ENCODE data around the gene TUFM. TPM values are rescaled to one million over a fixed set of nuclear protein-coding genes. Genes with fewer than 3 reads are reported as not detected.

Gene TUFM
- total RNA-seq, 4 donors from 2014 or later, result 83.0 to 121 (median 107) TPM

DNA sequence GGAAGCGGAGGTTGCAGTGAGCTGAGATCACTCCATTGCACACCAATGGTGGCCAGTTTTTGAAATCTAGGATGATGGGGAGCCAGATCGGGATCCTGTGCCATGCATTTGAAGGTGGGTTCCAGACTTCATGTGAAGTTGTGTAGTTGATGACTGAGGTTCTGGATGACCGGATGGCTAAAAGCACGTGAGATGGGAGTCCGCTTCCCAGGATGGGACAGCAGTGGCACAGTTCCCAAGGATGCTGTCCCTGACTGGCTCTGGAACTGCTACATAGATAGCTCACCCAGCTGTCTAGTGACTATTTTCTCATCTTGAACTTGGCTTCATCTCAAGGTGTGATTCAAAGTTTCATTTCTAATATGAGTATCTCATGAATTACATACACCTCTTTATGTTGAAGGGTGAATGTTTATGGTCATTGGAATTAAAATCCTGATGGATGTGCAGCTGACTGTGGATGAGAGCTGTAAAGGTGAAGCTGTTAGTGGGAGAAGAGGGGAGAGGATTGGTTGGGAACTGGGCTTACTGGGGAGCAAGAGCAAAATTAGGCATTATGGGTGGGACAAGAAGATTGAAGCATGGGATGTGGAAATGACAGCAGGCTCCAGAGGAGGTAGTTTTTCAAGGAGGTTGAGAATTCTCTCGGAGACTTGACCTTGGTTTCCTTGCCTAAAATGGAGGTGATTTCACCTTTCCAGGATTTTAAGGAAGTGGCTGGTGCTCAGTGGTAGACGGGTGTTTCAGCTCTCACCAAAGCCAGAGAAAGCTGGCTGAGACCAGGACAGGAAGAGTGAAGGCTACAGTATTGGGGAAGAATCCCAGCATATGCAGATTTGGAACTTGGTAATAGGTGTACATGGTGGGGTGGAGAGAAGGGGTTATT lies 8.2 kb downstream of the TUFM start:
- peaks cover 3% of the 10 kb centered on the region for H3K4me1 ChIP-seq
- H3K27ac ChIP-seq, result no peak overlapping the region
- H3K9me3 ChIP-seq, result no peaks in the 10 kb centered on the region
- DNase-seq (ENCODE audit: low spot score in 2 of 2), result no peak
- H3K27me3 ChIP-seq, result no peaks in the 10 kb centered on the region
- TF ChIP-seq CTCF (IDR thresholded peaks at IDR 0.05) (no peak), POLR2AphosphoS5 (IDR thresholded peaks at IDR 0.05) (no peak), POLR2A (IDR thresholded peaks at IDR 0.05) (no peak), EP300 (IDR thresholded peaks at IDR 0.05) (no peak)
- H3K4me3 ChIP-seq, result no peak overlapping the region
- 95% methylated on average over 7 of the region's 7 CpGs for WGBS
- H3K36me3 ChIP-seq, result peaks cover 71% of the 10 kb centered on the region

DNA sequence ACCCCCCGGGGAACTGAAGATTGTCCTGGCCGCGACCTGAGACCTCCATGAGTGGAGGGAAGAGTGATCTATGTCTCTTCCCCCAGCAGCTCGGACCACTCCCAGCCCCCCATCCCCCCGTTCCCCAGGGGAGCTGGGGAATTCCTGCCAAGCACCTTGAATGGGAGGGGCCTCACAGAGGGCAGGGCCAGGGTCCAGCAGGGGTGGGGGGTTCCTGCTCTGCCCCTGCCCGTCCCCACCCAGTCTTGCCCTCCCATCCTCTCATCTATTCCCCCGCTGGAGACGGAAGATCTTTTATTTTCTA lies 9.4 kb downstream of the TUFM start:
- DNase-seq (ENCODE audit: low spot score in 2 of 2), result no peak
- H3K9me3 ChIP-seq, result no peaks in the 10 kb centered on the region
- H3K4me3 ChIP-seq, result no peak overlapping the region
- H3K4me1 ChIP-seq, result peaks cover 3% of the 10 kb centered on the region
- H3K36me3 ChIP-seq, result peaks cover 71% of the 10 kb centered on the region
- H3K27ac ChIP-seq, result no peak overlapping the region
- TF ChIP-seq POLR2A (IDR thresholded peaks at IDR 0.05) (no peak), CTCF (IDR thresholded peaks at IDR 0.05) (no peak), EP300 (IDR thresholded peaks at IDR 0.05) (no peak), POLR2AphosphoS5 (IDR thresholded peaks at IDR 0.05) (no peak)
- no peaks in the 10 kb centered on the region for H3K27me3 ChIP-seq
- 83% methylated on average over 8 of the region's 8 CpGs for WGBS

- no peak overlapping the region for H3K27ac ChIP-seq
- no peak for DNase-seq (ENCODE audit: low spot score in 2 of 2)
- H3K4me3 ChIP-seq, result no peak overlapping the region
- peaks cover 71% of the 10 kb centered on the region for H3K36me3 ChIP-seq
- no peaks in the 10 kb centered on the region for H3K9me3 ChIP-seq
- WGBS, result 90% methylated on average over 17 of the region's 25 CpGs
- no peaks in the 10 kb centered on the region for H3K27me3 ChIP-seq
- no peak for TF ChIP-seq CTCF (IDR thresholded peaks at IDR 0.05)
- peaks cover 3% of the 10 kb centered on the region for H3K4me1 ChIP-seq
Measured at GRCh38 chr16:28835864-28836760, 10.0 kb downstream of the TUFM start.

DNA sequence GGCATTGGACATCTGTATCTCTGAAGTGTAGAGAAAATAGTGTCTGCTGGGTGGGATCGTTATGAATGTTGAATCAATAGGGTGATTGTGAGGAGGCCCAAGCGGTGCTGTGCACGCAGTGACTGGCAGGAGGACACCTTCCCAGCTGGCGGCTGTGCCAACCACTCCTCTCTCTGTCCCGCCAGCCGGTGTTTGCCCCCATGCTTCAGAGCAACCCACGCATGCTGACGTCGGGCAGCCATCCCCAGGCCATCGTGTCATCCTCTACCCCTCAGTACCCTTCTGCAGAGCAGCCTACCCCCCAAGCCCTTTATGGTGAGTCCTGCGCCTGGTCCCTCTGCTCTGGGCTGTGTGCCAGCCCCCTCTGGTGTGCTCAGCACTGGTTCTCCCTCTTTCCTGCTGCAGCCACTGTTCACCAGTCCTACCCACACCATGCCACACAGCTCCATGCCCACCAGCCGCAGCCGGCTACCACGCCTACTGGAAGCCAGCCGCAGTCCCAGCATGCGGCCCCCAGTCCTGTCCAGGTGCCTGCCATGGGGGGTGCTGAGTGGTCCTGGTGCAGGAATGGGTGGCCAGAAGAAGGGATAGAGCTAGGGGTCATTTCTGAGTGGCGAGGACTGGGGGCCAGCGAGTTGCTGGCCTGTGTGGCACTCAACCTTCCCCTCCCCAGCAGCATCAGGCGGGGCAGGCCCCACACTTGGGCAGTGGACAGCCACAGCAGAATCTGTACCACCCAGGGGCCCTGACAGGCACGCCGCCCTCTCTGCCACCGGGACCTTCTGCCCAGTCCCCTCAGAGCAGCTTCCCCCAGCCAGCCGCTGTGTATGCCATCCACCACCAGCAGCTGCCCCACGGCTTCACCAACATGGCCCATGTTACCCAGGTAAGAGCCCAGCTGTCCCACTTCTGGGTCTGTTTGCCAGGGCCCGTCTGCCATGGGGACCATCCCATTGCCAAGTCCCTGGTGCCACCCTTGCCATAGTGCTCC lies 11.0 kb downstream of the TUFM start:
- no peak for DNase-seq (ENCODE audit: low spot score in 2 of 2)
- H3K9me3 ChIP-seq, result no peaks in the 10 kb centered on the region
- peaks cover 3% of the 10 kb centered on the region for H3K4me1 ChIP-seq
- no peaks in the 10 kb centered on the region for H3K27me3 ChIP-seq
- H3K27ac ChIP-seq, result no peak overlapping the region
- peaks cover 75% of the 10 kb centered on the region for H3K36me3 ChIP-seq
- 94% methylated on average over 15 of the region's 25 CpGs for WGBS
- no peak for TF ChIP-seq POLR2AphosphoS5 (IDR thresholded peaks at IDR 0.05)
- TF ChIP-seq CTCF (IDR thresholded peaks at IDR 0.05), result no peak
- TF ChIP-seq EP300 (IDR thresholded peaks at IDR 0.05), result no peak
- no peak for TF ChIP-seq POLR2A (IDR thresholded peaks at IDR 0.05)
- H3K4me3 ChIP-seq, result no peak overlapping the region

Data from suprapubic skin (tissue), 4 donors.